ENCODE measurements around the gene ST6GALNAC6. TPM values are rescaled to one million over a fixed set of nuclear protein-coding genes. Genes with fewer than 3 reads are reported as not detected.

Gene ST6GALNAC6
- total RNA-seq, 1 donor from 2014 or later = 48.4 TPM

- H3K4me1 ChIP-seq = peaks cover 68% of the 10 kb centered on the region
- DNase-seq = no peak
- peak overlapping the region; percentile 93 for H3K27ac ChIP-seq (replicated peaks)
- intact Hi-C loops (cut with micrococcal nuclease) = no loop called here
- peak overlapping the region; percentile 77 for H3K4me3 ChIP-seq
- H3K9me3 ChIP-seq (replicated peaks) = no peaks in the 10 kb centered on the region
- peaks cover 2% of the 10 kb centered on the region for H3K36me3 ChIP-seq
- H3K27me3 ChIP-seq (ENCODE audit: low read depth) = no peaks in the 10 kb centered on the region
- TF ChIP-seq, protein P1, sequence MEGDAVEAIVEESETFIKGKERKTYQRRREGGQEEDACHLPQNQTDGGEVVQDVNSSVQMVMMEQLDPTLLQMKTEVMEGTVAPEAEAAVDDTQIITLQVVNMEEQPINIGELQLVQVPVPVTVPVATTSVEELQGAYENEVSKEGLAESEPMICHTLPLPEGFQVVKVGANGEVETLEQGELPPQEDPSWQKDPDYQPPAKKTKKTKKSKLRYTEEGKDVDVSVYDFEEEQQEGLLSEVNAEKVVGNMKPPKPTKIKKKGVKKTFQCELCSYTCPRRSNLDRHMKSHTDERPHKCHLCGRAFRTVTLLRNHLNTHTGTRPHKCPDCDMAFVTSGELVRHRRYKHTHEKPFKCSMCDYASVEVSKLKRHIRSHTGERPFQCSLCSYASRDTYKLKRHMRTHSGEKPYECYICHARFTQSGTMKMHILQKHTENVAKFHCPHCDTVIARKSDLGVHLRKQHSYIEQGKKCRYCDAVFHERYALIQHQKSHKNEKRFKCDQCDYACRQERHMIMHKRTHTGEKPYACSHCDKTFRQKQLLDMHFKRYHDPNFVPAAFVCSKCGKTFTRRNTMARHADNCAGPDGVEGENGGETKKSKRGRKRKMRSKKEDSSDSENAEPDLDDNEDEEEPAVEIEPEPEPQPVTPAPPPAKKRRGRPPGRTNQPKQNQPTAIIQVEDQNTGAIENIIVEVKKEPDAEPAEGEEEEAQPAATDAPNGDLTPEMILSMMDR (IDR thresholded peaks at IDR 0.05; ENCODE audit: borderline replicate concordance) = no peak
Measured at GRCh38 chr9:127878001-127878651, 21.3 kb downstream of the ST6GALNAC6 start.

DNA sequence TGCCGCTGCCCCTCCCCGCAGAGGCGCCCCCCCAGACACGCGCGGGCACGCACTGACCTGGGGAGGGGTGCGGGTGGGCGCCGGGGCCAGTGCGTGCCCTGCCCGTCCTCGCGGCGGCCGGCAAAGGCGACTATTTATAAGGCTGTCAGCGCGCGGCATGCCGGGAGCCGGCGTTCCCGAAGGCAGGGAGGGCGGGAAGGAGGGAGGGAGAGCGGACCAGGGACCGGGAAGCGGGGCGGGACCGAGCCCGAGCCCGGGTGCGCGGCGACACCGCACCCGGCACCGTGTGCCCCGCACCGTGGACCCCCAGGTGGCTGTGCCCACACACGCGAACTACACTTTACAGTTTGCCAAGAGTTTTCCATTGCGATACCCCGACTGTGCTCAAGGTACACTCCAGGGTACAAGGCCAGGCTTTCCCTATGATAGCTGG, 21.8 kb downstream of the ST6GALNAC6 start, which contains the start of gene AK1:
Gene AK1 (minus strand): TSS at position 110 of the 433 bp plus-strand sequence. CDS start 3,058 bp downstream, outside the sequence.
- Histone ChIP-seq H3K4me3 (peak within 1 kb of the TSS; percentile 77), H3K4me1 (peaks cover 68% of the 10 kb centered on the region), H3K36me3 (peaks cover 8% of the 10 kb centered on the region), H3K27me3 (ENCODE audit: low read depth) (no peaks in the 10 kb centered on the region), H3K9me3 (replicated peaks) (no peaks in the 10 kb centered on the region), H3K27ac (replicated peaks) (peak within 1 kb of the TSS; percentile 93)
- TF ChIP-seq, protein P1 (IDR thresholded peaks at IDR 0.05; ENCODE audit: borderline replicate concordance) = no peak
- DNase-seq = peak; percentile 87
- intact Hi-C loops (cut with micrococcal nuclease) = no loop called here

DNA sequence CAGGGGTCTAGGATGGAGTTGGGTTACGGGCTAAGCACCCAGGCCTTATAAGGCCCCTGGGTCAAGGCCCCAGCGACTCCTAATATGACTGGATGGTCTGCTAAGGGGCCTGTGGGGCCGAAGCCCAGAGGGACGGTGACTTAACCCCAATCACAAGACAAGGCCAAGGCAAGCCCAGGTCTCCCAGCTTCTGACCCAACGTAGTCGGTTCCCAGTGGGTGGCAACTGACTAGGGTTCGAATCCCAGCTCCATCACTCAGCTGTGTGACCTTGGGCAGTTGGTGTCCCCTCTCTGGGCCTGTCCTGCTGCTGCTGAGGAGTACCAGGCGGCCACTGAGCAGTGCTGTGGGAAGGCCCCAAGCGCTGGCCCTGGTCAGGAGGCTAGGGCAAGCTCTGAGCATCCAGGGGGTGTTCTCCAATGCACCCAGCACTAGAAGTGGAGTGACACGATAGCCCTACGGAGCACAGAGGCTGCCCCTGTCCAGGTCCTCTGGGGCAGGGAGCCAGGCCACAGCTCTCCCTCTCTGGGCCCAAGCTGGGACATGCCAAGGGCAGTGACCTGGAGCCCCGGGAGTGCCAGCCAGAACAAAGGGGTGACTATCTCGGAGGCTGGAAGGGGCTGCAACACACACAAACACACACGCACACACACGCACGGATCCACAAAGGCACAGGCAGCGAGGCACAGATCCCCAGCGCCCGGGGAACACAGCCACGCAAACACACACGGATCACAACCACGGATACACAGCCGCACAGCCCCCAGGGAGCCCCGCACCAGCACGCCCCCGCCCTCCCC, 22.4 kb downstream of the ST6GALNAC6 start:
- peak overlapping the region; percentile 93 for H3K27ac ChIP-seq (replicated peaks)
- no peaks in the 10 kb centered on the region for H3K27me3 ChIP-seq (ENCODE audit: low read depth)
- TF ChIP-seq, protein P1 (IDR thresholded peaks at IDR 0.05; ENCODE audit: borderline replicate concordance) = no peak
- peaks cover 65% of the 10 kb centered on the region for H3K4me1 ChIP-seq
- H3K4me3 ChIP-seq = peak overlapping the region; percentile 77
- intact Hi-C loops (cut with micrococcal nuclease) = no loop called here
- no peak for DNase-seq
- no peaks in the 10 kb centered on the region for H3K9me3 ChIP-seq (replicated peaks)
- H3K36me3 ChIP-seq = peaks cover 14% of the 10 kb centered on the region

- peaks cover 66% of the 10 kb centered on the region for H3K4me1 ChIP-seq
- DNase-seq = no peak
Measured at GRCh38 chr9:127876026-127876763, 23.2 kb downstream of the ST6GALNAC6 start.

More at GRCh38 chr9:127876026-127876763, 23.2 kb downstream of the ST6GALNAC6 start:
- H3K36me3 ChIP-seq = peaks cover 22% of the 10 kb centered on the region
- H3K9me3 ChIP-seq (replicated peaks) = no peaks in the 10 kb centered on the region
- no peaks in the 10 kb centered on the region for H3K27me3 ChIP-seq (ENCODE audit: low read depth)
- TF ChIP-seq, protein P1 (IDR thresholded peaks at IDR 0.05; ENCODE audit: borderline replicate concordance) = no peak
- H3K27ac ChIP-seq (replicated peaks) = peak overlapping the region; percentile 93
- peak overlapping the region; percentile 77 for H3K4me3 ChIP-seq
- intact Hi-C loops (cut with micrococcal nuclease) = no loop called here
